OCI-LY7 (cell line): ENCODE results near the gene PTPRE.

Source experiments
- CTCF ChIP-seq: fragments of 200-600 bp; sonication (generic); conservative IDR thresholded peaks from 2 replicates; pipeline ENCODE4 v1.5.1; 2014; ENCODE audit warnings: mild to moderate bottlenecking, antibody characterized with exemption, low read length, moderate library complexity, mixed read lengths
- EZH2phosphoT487 ChIP-seq: fragments of 200-600 bp; sonication (generic); IDR thresholded peaks from 2 replicates; pipeline ENCODE4 v1.6.1; 2018; ENCODE audit warnings: low read depth, borderline replicate concordance, mild to moderate bottlenecking, mixed run types, antibody characterized with exemption, low read length, moderate library complexity, mixed read lengths

- no peak for TF ChIP-seq CTCF
- no peak for TF ChIP-seq EZH2phosphoT487
Observed at GRCh38 chr10:127953876-127954275, 47.0 kb downstream of the PTPRE start.
